Measurements from ENCODE around the gene GRM4.

The GRM4 gene

GRCh38 chr6:34106421-34106820, 39.5 kb downstream of the GRM4 start:
- no peak for DNase-seq (ENCODE audit: low read depth)

GRCh38 chr6:34104628-34105027, 41.3 kb downstream of the GRM4 start:
- no peak for DNase-seq (ENCODE audit: low read depth)

GRCh38 chr6:34104186-34104585, 41.7 kb downstream of the GRM4 start:
- DNase-seq (ENCODE audit: low read depth) = no peak

- DNase-seq (ENCODE audit: low read depth) = no peak
Observed at GRCh38 chr6:34103321-34103720, 42.6 kb downstream of the GRM4 start.

- DNase-seq (ENCODE audit: low read depth) = no peak
Observed at GRCh38 chr6:34102696-34103095, 43.2 kb downstream of the GRM4 start.

GRCh38 chr6:34102099-34102656, 43.7 kb downstream of the GRM4 start:
- DNase-seq (ENCODE audit: low read depth) = no peak

- no peak for DNase-seq (ENCODE audit: low read depth)
Observed at GRCh38 chr6:34100788-34101187, 45.1 kb downstream of the GRM4 start.

GRCh38 chr6:34099878-34100277, 46.0 kb downstream of the GRM4 start:
- DNase-seq (ENCODE audit: low read depth) = no peak

- DNase-seq (ENCODE audit: low read depth) = no peak
Observed at GRCh38 chr6:34098045-34098936, 47.6 kb downstream of the GRM4 start.

- DNase-seq (ENCODE audit: low read depth) = no peak
Observed at GRCh38 chr6:34096814-34097213, 49.1 kb downstream of the GRM4 start.

- DNase-seq (ENCODE audit: low read depth) = no peak
Observed at GRCh38 chr6:34096193-34096592, 49.7 kb downstream of the GRM4 start.

GRCh38 chr6:34095741-34096140, 50.1 kb downstream of the GRM4 start:
- no peak for DNase-seq (ENCODE audit: low read depth)

- no peak for DNase-seq (ENCODE audit: low read depth)
Observed at GRCh38 chr6:34095136-34095505, 50.8 kb downstream of the GRM4 start.

GRCh38 chr6:34094474-34095135, 51.3 kb downstream of the GRM4 start:
- no peak for DNase-seq (ENCODE audit: low read depth)

- DNase-seq (ENCODE audit: low read depth) = no peak
Observed at GRCh38 chr6:34093854-34094430, 51.9 kb downstream of the GRM4 start.

- no peak for DNase-seq (ENCODE audit: low read depth)
Observed at GRCh38 chr6:34093206-34093605, 52.7 kb downstream of the GRM4 start.

- no peak for DNase-seq (ENCODE audit: low read depth)
Observed at GRCh38 chr6:34092631-34093030, 53.3 kb downstream of the GRM4 start.

GRCh38 chr6:34090935-34091334, 55.0 kb downstream of the GRM4 start:
- no peak for DNase-seq (ENCODE audit: low read depth)

- no peak for DNase-seq (ENCODE audit: low read depth)
Observed at GRCh38 chr6:34090529-34090928, 55.4 kb downstream of the GRM4 start.

GRCh38 chr6:34086558-34086957, 59.3 kb downstream of the GRM4 start:
- no peak for DNase-seq (ENCODE audit: low read depth)

- no peak for DNase-seq (ENCODE audit: low read depth)
Observed at GRCh38 chr6:34085453-34086170, 60.3 kb downstream of the GRM4 start.

GRCh38 chr6:34084591-34085290, 61.1 kb downstream of the GRM4 start:
- no peak for DNase-seq (ENCODE audit: low read depth)
